Activated CD4-positive, alpha-beta memory T cell treated with anti-CD3 and anti-CD28 coated beads, Interleukin-2, amount 10 ng/mL, durations not matched to agents 7 days and 5 days (primary cell): ENCODE results near the gene EVL. TPM values are rescaled to one million over a fixed set of nuclear protein-coding genes. Genes with fewer than 3 reads are reported as not detected.
"Not testable (repeated sequence)": the region's sequence is repeated elsewhere in the genome, so short reads cannot be mapped to it uniquely, and the experiment has no call there.

Experiments used
- CTCF ChIA-PET: fragments of 350-600 bp; sonication (Branson Sonifier 250); formaldehyde crosslinking; loops from one replicate; lab custom pipeline; 2021; ENCODE audit warnings: antibody characterized with exemption, inconsistent platforms; lab: Charles Lee
- POLR2A ChIA-PET: fragments of 350-600 bp; sonication (Branson Sonifier 250); formaldehyde crosslinking; loops from one replicate; lab custom pipeline; 2021; ENCODE audit warnings: antibody characterized with exemption; lab: Charles Lee
- DNase-seq: peaks from one replicate; pipeline ENCODE4 v3.0.0-alpha.2; 2020
- H3K27ac Mint-ChIP-seq: one replicate; pipeline ENCODE4 v1.8.0; 2021; ENCODE audit warnings: mild to moderate bottlenecking, mixed read lengths
- H3K27me3 Mint-ChIP-seq: one replicate; pipeline ENCODE4 v1.8.0; 2021; ENCODE audit warnings: mixed read lengths
- H3K36me3 Mint-ChIP-seq: one replicate; pipeline ENCODE4 v1.8.0; 2021; ENCODE audit warnings: low read depth, mixed read lengths
- H3K4me1 Mint-ChIP-seq: one replicate; pipeline ENCODE4 v1.8.0; 2021; ENCODE audit warnings: mixed read lengths
- H3K4me3 Mint-ChIP-seq: one replicate; pipeline ENCODE4 v1.8.0; 2021; ENCODE audit warnings: mild to moderate bottlenecking, mixed read lengths
- H3K9me3 Mint-ChIP-seq: one replicate; pipeline ENCODE4 v1.8.0; 2021; ENCODE audit warnings: mixed read lengths
- total RNA-seq, 2 experiments: library from RNA; stranded (reverse); gene quantifications; one replicate each; pipeline ENCODE4 v1.2.3, GENCODE V29; 2021

Gene EVL
- total RNA-seq, 2 experiments from 2014 or later: 771 to 787 TPM

DNA sequence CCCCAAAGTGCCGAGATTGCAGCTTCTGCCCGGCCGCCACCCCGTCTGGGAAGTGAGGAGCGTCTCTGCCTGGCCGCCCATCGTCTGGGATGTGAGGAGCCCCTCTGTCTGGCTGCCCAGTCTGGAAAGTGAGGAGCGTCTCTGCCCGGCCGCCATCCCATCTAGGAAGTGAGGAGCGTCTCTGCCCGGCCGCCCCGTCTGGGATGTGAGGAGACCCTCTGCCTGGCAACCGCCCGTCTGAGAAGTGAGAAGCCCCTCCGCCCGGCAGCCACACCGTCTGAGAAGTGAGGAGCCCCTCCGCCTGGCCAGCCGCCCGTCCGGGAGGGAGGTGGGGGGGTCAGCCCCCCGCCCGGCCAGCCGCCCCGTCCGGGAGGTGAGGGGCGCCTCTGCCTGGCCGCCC lies 115.4 kb downstream of the EVL start:
- H3K27me3 Mint-ChIP-seq, H3K9me3 Mint-ChIP-seq, H3K4me3 Mint-ChIP-seq, H3K36me3 Mint-ChIP-seq, POLR2A ChIA-PET, H3K4me1 Mint-ChIP-seq, DNase-seq, H3K27ac Mint-ChIP-seq, CTCF ChIA-PET: not testable (repeated sequence)

DNA sequence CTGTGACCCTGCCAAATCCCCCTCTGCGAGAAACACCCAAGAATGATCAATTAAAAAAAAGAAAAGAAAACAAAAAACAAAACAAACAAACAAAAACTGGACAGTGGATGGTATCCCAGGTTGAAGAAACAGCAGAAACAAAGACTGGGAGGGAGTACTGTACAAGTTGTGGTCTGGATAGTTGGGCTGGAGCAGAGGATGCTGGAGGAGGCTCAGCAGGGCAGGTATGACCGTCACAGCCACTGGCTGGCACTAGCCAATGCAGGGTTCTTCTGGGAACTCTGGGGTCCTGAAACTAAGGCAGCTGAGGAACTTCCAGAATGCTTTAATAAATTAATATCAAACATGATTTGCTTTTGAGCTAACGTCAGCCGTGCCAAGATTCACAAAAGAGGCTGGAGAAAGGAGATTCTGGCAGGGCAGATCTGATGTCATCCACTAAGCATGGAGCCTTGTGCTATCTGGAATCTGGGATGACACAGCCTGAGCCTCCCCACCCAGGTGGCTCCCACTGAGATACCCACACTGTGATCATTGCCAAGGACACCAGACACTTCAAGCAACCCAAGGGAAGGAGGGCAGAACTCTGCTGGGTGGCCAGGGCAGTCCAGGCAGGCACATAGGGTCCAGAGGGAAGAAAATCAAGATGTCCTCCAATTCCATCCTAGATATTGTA lies 116.8 kb downstream of the EVL start:
- DNase-seq, H3K36me3 Mint-ChIP-seq, H3K27ac Mint-ChIP-seq, H3K4me1 Mint-ChIP-seq, POLR2A ChIA-PET, H3K4me3 Mint-ChIP-seq, H3K27me3 Mint-ChIP-seq, H3K9me3 Mint-ChIP-seq, CTCF ChIA-PET: not testable (repeated sequence)

DNA sequence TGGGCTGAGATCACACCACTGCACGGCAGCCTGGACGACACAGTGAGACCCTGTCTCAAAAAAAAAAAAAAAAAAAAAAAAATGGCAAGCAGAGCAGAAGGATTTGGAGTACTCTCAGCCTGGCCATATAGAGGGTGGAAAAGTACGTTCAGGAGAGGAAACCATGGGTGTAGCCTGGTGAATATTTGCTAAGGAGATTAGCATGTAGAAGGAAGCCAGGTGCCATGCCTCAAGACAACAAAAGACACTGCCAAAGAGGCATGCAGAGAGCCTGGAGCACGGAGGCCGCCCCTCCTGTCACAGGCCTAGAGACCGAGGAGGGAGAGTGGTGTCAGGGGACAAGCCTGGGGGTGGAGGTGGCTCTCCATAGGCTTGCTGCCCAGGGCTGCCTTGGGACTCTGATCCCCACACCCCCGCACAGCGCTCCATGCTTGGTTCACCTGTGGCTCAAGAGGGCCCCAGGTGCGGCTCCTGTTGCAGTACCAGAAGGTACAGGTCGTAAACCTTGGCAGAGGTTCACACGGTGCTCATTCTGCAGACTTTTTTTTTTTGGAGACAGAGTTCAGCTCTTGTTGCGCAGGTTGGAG lies 122.1 kb downstream of the EVL start:
- Mint-ChIP-seq H3K27me3 (no peaks in the 10 kb centered on the region), H3K4me1 (peaks cover 10% of the 10 kb centered on the region), H3K4me3 (no peak overlapping the region), H3K27ac (no peak overlapping the region), H3K36me3 (no peaks in the 10 kb centered on the region), H3K9me3 (no peaks in the 10 kb centered on the region)
- CTCF ChIA-PET: no interaction called here
- POLR2A ChIA-PET: no interaction called here
- no peak for DNase-seq

DNA sequence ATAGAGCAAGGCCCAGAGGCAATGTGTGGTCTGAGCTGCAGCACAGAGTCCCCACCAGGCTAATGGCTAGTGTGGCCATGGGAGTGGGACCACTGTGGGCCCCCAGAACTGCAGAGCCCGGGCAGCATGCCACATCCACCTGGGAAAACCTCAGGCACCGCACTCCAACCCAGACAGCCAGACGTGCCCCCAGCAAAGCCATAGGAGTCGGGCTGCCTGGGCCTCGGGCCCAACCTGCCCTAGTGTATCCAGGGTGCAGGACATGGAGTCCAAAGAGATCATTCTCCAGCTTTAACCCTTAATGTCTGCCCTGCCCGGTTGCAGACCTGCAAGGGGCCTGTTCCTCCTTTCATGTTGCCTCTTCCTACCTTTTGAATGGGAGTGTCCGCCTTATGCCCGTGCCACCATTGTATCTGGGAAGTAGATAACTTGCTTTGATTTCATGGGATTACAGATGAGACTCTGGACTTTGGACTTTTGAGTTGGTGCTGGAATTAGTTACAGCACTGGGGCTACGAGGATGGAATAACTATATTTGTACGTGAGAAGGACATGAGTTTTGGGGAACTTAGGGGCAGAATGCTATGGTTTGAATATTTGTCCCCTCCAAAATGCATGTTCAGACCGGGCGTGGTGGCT lies 123.3 kb downstream of the EVL start:
- DNase-seq: no peak
- Mint-ChIP-seq H3K9me3 (no peaks in the 10 kb centered on the region), H3K36me3 (no peaks in the 10 kb centered on the region), H3K4me1 (peaks cover 17% of the 10 kb centered on the region), H3K27me3 (no peaks in the 10 kb centered on the region), H3K27ac (no peak overlapping the region), H3K4me3 (no peak overlapping the region)
- CTCF ChIA-PET: no interaction called here
- POLR2A ChIA-PET: no interaction called here

DNA sequence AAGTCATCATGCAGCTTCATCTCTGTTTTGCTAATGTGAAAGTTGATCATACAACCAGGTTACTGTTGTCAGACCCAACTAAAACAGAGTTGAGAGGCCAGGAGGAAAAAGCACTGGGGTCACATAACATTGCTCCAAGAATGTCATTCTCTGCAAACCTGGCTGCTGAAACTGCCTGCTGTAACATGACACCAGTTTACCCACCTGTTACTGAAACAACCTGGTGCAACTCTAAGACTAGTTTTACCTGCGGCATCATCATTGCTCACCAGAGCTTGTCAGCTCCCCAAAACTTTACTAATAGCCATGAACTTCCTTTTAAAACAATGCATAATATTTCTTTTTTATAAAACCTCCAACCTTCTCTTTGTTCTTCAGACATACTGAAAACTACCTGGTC lies 124.9 kb downstream of the EVL start:
- no peak overlapping the region for H3K27ac Mint-ChIP-seq
- no peak overlapping the region for H3K4me3 Mint-ChIP-seq
- CTCF ChIA-PET: no interaction called here
- H3K9me3 Mint-ChIP-seq: no peaks in the 10 kb centered on the region
- POLR2A ChIA-PET: interaction anchor here (0.7 kb wide), 1 partner anchor 32 kb away, joined by 3 read pairs; no protein-coding TSS in a partner anchor
- H3K27me3 Mint-ChIP-seq: no peaks in the 10 kb centered on the region
- H3K36me3 Mint-ChIP-seq: no peaks in the 10 kb centered on the region
- DNase-seq: no peak
- peaks cover 21% of the 10 kb centered on the region for H3K4me1 Mint-ChIP-seq

DNA sequence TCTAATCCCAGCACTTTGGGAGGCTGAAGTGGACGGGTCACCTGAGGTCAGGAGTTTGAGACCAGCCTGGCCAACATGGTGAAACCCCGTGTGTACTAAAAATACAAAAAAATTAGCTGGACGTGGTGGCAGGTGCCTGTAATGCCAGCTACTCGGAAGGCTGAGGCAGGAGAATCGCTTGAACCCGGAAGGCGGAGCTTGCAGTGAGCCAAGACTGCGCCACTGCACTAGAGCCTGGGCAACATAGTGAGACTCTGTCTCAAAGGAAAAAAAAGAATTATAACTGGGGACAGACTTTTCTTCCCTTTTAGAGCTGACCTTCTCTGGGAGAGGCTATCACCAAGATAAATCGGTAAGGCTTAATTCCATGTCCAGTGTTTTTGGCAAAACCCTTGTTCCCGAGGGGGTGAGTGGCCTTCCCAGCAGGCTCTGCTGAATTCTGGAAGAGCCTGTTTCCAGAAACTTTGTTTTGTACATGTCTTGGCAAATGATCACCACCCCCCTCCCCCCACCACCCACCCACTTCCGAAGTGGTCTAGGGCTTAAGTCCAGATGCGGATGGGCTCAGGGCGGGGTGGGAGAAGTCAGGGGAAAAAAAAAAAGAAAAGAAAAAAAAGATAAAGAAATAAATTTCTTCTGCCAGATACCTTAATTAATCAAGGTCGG lies 126.5 kb downstream of the EVL start:
- H3K4me3 Mint-ChIP-seq: no peak overlapping the region
- CTCF ChIA-PET: interaction anchor here (0.6 to 4.7 kb wide), 17 partner anchors 21 to 227 kb away, joined by 5 to 100 read pairs (median 13); partner anchors contain the start of gene EVL
- no peaks in the 10 kb centered on the region for H3K9me3 Mint-ChIP-seq
- POLR2A ChIA-PET: interaction anchor here (1.9 to 3.8 kb wide), 5 partner anchors 30 to 220 kb away, joined by 9 to 28 read pairs (median 11); partner anchors contain the start of gene YY1
- DNase-seq: no peak
- H3K36me3 Mint-ChIP-seq: no peaks in the 10 kb centered on the region
- H3K4me1 Mint-ChIP-seq: peaks cover 16% of the 10 kb centered on the region
- no peaks in the 10 kb centered on the region for H3K27me3 Mint-ChIP-seq
- no peak overlapping the region for H3K27ac Mint-ChIP-seq

DNA sequence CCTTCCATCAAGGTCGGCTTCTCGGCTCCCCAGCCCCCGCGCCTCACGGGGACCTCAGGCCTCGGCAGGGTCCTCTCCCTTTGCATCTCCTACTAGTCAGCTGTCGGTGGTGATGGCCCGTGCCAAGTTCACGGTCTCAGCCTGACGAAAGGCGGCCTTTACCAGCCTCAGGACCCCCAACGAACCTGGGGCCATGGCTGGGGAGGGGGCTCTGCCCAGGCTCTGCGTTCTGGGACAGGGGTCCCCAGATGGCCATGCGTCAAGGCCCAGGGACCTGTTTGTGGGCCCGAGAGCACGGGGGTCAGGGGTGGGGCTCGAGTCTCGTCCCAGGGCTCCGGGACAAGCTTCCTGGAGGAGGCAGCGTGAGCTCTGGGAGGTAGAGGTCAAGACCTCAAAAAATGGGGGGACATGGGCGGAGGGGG lies 127.0 kb downstream of the EVL start:
- Mint-ChIP-seq H3K9me3 (no peaks in the 10 kb centered on the region), H3K4me3 (peak overlapping the region; percentile 27), H3K27me3 (no peaks in the 10 kb centered on the region), H3K27ac (peak overlapping the region; percentile 73), H3K4me1 (peaks cover 16% of the 10 kb centered on the region), H3K36me3 (no peaks in the 10 kb centered on the region)
- ChIA-PET CTCF (interaction anchor here (0.9 to 4.7 kb wide), 55 partner anchors 13 to 512 kb away, joined by 3 to 100 read pairs (median 5); partner anchors contain the start of gene EVL), POLR2A (interaction anchor here (0.6 to 3.8 kb wide), 10 partner anchors 23 to 221 kb away, joined by 3 to 28 read pairs (median 9); partner anchors contain the start of gene YY1)
- peak; percentile 19 for DNase-seq

DNA sequence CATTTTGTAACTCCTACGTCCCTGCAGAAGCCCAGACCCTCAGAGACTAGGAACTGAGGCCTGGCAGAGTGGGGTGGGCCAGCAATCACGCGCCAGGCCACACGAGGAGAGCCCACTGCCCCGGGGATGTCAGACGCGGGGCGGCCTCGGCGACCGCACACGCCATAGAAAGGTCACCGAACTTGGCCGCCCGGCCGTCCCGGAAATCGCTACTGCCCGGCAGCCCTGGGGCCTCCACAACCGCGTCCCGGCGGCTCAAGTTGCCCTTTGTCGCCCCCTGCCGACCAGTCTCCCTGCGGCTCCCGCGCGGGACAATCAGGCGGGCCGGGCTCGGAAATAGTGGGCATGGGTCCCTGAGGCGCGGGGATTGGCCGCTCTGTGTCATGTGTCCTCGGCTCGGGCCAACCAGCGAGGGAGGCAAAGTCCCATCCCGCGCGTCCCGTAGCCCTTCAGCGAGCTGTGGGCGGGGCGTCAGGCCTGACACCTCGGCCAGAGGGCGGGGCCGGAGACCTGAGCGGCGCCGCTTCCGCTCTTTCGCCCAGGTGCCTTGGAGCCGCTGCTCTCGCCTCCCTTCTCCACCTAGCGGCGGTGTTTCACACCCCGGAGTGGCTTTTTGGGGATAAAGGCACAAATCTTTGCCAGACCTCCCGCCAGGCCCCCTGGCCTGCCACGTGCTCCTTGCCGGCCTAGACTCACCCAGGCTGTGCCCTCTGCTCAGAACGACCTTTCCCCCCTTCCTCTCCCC lies 127.6 kb downstream of the EVL start:
- POLR2A ChIA-PET: interaction anchor here (0.6 to 3.8 kb wide), 12 partner anchors 10 to 221 kb away, joined by 3 to 28 read pairs (median 8); partner anchors contain the start of gene YY1
- DNase-seq: peak; percentile 100
- H3K27me3 Mint-ChIP-seq: no peaks in the 10 kb centered on the region
- H3K4me3 Mint-ChIP-seq: peak overlapping the region; percentile 27
- no peaks in the 10 kb centered on the region for H3K36me3 Mint-ChIP-seq
- H3K9me3 Mint-ChIP-seq: no peaks in the 10 kb centered on the region
- CTCF ChIA-PET: interaction anchor here (0.5 to 4.7 kb wide), 71 partner anchors 9 to 513 kb away, joined by 3 to 100 read pairs (median 4); partner anchors contain the start of gene EVL
- H3K27ac Mint-ChIP-seq: peak overlapping the region; percentile 73
- H3K4me1 Mint-ChIP-seq: peaks cover 16% of the 10 kb centered on the region

Other genes with a start within 250 kb of the EVL start
- gene DEGS2, start 94.2 kb downstream of the EVL start, total RNA-seq: under 1 TPM; 0.20 to 0.25 TPM
- gene YY1, start 173.7 kb downstream of the EVL start, total RNA-seq: 10 to 100 TPM; 94.0 to 95.6 TPM
- 1 to 10 TPM; 8.2 to 8.9 TPM for gene SLC25A29, start 241.0 kb downstream of the EVL start, total RNA-seq